EH (cell line): Measurements from ENCODE around the gene ARGLU1.

Experiments
- DNase-seq: peaks from one replicate; pipeline ENCODE4 v3.0.0-alpha.2; 2015; ENCODE audit warnings: low read depth

The ARGLU1 gene

GRCh38 chr13:106524108-106524507 is 43.8 kb downstream of the ARGLU1 start:
- no peak for DNase-seq

- peak; percentile 33 for DNase-seq
Measured at GRCh38 chr13:106523576-106523975, 44.4 kb downstream of the ARGLU1 start.

GRCh38 chr13:106522898-106523525 is 44.9 kb downstream of the ARGLU1 start:
- no peak for DNase-seq

- no peak for DNase-seq
Measured at GRCh38 chr13:106522112-106522705, 45.7 kb downstream of the ARGLU1 start.

- DNase-seq, result no peak
Measured at GRCh38 chr13:106521095-106521799, 46.7 kb downstream of the ARGLU1 start.

- peak; percentile 49 for DNase-seq
Measured at GRCh38 chr13:106520251-106521054, 47.5 kb downstream of the ARGLU1 start.

GRCh38 chr13:106518512-106518911 is 49.4 kb downstream of the ARGLU1 start:
- DNase-seq, result no peak

- no peak for DNase-seq
Measured at GRCh38 chr13:106517109-106517847, 50.7 kb downstream of the ARGLU1 start.

- no peak for DNase-seq
Measured at GRCh38 chr13:106515635-106516254, 52.2 kb downstream of the ARGLU1 start.

GRCh38 chr13:106514928-106515634 is 52.9 kb downstream of the ARGLU1 start:
- DNase-seq, result no peak

- peak; percentile 44 for DNase-seq
Measured at GRCh38 chr13:106513025-106513983, 54.6 kb downstream of the ARGLU1 start.

GRCh38 chr13:106507560-106508274 is 60.2 kb downstream of the ARGLU1 start:
- DNase-seq, result peak; percentile 81

GRCh38 chr13:106506286-106506685 is 61.7 kb downstream of the ARGLU1 start:
- DNase-seq, result no peak

- DNase-seq, result no peak
Measured at GRCh38 chr13:106505732-106506131, 62.2 kb downstream of the ARGLU1 start.

- DNase-seq, result no peak
Measured at GRCh38 chr13:106505295-106505694, 62.6 kb downstream of the ARGLU1 start.

GRCh38 chr13:106503730-106504453 is 64.0 kb downstream of the ARGLU1 start:
- peak; percentile 22 for DNase-seq

- no peak for DNase-seq
Measured at GRCh38 chr13:106503272-106503671, 64.7 kb downstream of the ARGLU1 start.

- DNase-seq, result no peak
Measured at GRCh38 chr13:106500445-106500844, 67.5 kb downstream of the ARGLU1 start.
